Vagina (tissue), 2 donors: Measurements from ENCODE around the gene DPP8.

Source experiments
- POLR2A ChIP-seq, 2 donors: fragments of 450-650 bp; IDR thresholded peaks; one replicate each; pipeline ENCODE4 v1.6.1; 2017; ENCODE audit warnings: antibody characterized with exemption in 2 of 2, mild to moderate bottlenecking in 2 of 2, moderate library complexity in 2 of 2
- POLR2AphosphoS5 ChIP-seq, 2 donors: sonication (generic); formaldehyde crosslinking; IDR thresholded peaks; one replicate each; pipeline ENCODE4 v1.9.0; 2017; ENCODE audit warnings: antibody characterized with exemption in 2 of 2, mild to moderate bottlenecking in 2 of 2, low read depth in 1 of 2; ENCODE audit not compliant: insufficient read depth in 1 of 2
- TF ChIP-seq, protein P1 (sequence below), 3 experiments: fragments of 450-650 bp in 2 of 3; fragments of 200-600 bp in 1 of 3; sonication (generic) in 1 of 3; IDR thresholded peaks; one replicate each; pipeline ENCODE4 v1.5.1; 2017 to 2019; ENCODE audit warnings: antibody characterized with exemption in 3 of 3, mild to moderate bottlenecking in 2 of 3, moderate library complexity in 2 of 3

DNA sequence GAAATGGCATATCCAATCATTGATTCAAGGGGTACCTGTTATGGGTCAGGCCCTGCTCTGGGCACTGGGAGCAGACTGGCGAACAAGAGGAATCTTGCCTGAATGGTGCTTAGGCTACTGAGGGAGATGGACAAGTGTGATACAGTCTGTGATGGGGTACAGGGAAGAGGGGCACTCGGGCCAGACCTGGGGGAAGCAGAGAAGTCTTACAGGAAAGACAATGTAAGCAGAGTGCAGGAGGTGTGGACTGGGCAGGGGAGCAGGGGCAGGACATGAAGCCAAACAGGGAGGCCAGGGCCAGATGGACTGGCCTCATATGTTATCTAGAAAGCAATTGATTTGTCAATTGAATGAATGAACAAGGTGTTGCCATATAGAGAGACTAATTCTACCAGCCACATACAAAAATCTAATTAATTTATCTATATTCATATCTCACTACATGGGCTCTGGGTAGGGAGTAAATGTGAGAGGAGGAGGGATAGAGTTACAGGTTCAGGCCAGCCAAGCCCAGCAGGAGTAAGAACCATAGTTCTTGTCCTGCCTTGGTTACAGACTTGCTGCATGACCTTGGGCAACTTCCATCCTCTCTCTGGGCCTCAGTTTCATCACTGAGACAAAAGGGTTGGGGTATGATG lies 91.2 kb downstream of the DPP8 start:
- TF ChIP-seq POLR2AphosphoS5 (IDR thresholded peaks at IDR 0.05; ENCODE audit: insufficient read depth in 1 of 2, low read depth in 1 of 2) (no peak), POLR2A (IDR thresholded peaks at IDR 0.05) (no peak)
- TF ChIP-seq, protein P1, sequence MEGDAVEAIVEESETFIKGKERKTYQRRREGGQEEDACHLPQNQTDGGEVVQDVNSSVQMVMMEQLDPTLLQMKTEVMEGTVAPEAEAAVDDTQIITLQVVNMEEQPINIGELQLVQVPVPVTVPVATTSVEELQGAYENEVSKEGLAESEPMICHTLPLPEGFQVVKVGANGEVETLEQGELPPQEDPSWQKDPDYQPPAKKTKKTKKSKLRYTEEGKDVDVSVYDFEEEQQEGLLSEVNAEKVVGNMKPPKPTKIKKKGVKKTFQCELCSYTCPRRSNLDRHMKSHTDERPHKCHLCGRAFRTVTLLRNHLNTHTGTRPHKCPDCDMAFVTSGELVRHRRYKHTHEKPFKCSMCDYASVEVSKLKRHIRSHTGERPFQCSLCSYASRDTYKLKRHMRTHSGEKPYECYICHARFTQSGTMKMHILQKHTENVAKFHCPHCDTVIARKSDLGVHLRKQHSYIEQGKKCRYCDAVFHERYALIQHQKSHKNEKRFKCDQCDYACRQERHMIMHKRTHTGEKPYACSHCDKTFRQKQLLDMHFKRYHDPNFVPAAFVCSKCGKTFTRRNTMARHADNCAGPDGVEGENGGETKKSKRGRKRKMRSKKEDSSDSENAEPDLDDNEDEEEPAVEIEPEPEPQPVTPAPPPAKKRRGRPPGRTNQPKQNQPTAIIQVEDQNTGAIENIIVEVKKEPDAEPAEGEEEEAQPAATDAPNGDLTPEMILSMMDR (IDR thresholded peaks at IDR 0.05): no peak
